ENCODE results near the gene IRF6. TPM values are rescaled to one million over a fixed set of nuclear protein-coding genes. Genes with fewer than 3 reads are reported as not detected.
A peak's percentile ranks its signal among the peaks of the same experiment; 100 is the strongest.

IRF6 gene
- total RNA-seq, 1 donor from 2014 or later: 7.6 TPM

DNA sequence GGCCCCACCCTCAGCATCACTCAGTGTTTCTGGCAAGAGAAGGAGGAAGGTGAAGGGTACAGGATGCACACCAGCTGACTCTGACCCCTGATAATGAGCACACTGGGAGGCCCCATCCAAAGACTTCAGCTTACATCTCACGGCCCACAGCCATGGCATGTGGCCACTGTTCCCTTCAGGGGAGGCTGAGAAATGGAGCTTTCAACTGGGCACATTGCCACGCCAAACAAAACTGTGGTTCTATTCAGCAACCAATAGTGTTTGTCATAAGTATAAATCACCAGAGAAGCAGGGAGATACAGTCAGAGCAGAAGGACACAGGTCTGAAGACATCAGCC is 62.8 kb downstream of the IRF6 start:
- Histone ChIP-seq H3K36me3 (no peaks in the 10 kb centered on the region), H3K27me3 (no peaks in the 10 kb centered on the region), H3K4me1 (no peaks in the 10 kb centered on the region), H3K4me3 (no peak overlapping the region), H3K27ac (no peak overlapping the region), H3K9me3 (no peaks in the 10 kb centered on the region)
- TF ChIP-seq, protein P1, sequence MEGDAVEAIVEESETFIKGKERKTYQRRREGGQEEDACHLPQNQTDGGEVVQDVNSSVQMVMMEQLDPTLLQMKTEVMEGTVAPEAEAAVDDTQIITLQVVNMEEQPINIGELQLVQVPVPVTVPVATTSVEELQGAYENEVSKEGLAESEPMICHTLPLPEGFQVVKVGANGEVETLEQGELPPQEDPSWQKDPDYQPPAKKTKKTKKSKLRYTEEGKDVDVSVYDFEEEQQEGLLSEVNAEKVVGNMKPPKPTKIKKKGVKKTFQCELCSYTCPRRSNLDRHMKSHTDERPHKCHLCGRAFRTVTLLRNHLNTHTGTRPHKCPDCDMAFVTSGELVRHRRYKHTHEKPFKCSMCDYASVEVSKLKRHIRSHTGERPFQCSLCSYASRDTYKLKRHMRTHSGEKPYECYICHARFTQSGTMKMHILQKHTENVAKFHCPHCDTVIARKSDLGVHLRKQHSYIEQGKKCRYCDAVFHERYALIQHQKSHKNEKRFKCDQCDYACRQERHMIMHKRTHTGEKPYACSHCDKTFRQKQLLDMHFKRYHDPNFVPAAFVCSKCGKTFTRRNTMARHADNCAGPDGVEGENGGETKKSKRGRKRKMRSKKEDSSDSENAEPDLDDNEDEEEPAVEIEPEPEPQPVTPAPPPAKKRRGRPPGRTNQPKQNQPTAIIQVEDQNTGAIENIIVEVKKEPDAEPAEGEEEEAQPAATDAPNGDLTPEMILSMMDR (IDR thresholded peaks at IDR 0.05): no peak
- peak in 1 of 2 donors; percentile 63 for DNase-seq (ENCODE audit: low spot score in 2 of 2)
- intact Hi-C loops (cut with DNase I): no loop called here

DNA sequence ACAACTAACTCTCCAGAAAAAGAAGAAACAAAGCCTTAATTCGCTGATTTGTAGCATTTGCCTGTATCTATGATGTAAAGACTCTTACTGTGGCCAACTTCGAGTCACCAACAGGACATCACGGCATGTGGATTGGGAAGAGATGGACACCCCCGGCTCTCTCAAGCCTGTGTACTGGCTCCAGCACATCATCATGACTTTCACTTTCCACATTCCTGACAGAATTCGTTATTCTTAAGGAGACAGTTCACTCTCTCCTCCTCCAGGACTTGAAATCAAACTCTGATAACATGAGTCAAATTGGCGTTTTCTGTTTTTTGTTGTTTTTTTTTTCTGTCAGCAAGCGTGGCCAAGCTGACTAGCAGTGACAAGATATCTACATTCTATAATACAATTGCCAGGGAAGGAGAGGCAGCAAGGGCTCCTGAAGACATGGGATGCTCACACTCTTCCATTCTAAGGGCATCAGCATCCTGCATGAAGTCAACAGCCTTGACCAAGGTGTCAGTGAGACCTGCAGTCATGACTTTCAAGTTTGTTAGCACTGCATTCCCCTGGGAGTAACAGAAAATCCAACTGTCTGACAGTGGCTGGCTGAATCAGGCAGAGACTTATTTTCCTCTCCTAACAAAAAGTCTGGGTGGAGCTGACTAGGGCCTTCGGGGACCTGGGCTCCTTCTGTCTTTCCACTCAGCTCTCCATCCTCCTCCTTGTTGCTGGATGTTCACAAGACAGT is 63.4 kb downstream of the IRF6 start:
- no peaks in the 10 kb centered on the region for H3K36me3 ChIP-seq
- no peak for DNase-seq (ENCODE audit: low spot score in 2 of 2)
- no peaks in the 10 kb centered on the region for H3K27me3 ChIP-seq
- TF ChIP-seq, protein P1 (IDR thresholded peaks at IDR 0.05): no peak
- intact Hi-C loops (cut with DNase I): no loop called here
- H3K4me1 ChIP-seq: no peaks in the 10 kb centered on the region
- H3K9me3 ChIP-seq: no peaks in the 10 kb centered on the region
- H3K4me3 ChIP-seq: no peak overlapping the region
- no peak overlapping the region for H3K27ac ChIP-seq

DNA sequence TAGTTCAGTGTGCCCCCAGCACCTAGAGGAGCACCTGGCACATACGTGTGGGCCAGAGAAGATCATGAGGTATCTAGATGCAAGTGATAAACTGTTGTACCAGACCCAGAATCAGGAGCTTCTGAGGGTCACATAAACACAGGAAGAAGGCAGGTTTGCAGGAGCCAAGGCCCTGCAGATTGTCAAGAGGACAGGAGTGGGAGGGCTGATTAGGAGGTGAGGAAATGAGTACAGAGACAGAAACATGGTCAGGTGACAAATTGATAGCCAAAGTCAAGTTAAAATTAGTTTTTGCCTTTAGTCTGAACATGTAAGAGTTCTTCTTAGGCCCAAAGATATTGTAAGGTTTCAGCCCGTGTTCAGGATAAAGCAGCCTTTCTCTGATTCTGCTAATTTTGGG is 64.1 kb downstream of the IRF6 start:
- no peaks in the 10 kb centered on the region for H3K27me3 ChIP-seq
- TF ChIP-seq, protein P1 (IDR thresholded peaks at IDR 0.05): no peak
- no peaks in the 10 kb centered on the region for H3K36me3 ChIP-seq
- no peaks in the 10 kb centered on the region for H3K4me1 ChIP-seq
- DNase-seq (ENCODE audit: low spot score in 2 of 2): no peak
- H3K27ac ChIP-seq: no peak overlapping the region
- H3K9me3 ChIP-seq: no peaks in the 10 kb centered on the region
- H3K4me3 ChIP-seq: no peak overlapping the region
- intact Hi-C loops (cut with DNase I): no loop called here

DNA sequence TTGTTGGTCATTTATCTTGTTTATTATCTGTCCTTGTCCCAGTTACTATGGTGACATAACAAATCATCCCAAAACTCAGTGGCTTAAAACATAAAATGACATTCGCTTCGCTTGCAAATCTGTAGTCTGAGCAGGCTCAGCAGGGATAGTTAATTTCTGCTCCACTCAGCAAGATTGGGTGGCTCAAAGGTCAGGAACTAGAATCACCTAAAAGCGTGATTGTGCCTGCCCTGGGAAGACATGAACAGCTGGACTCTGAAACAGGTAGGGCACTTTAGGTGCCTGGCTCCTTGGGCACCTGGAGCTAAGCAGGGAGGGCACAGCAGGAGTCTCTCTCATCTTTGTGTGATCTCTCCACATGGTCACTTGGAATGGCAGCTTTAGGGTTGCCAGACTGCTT is 64.7 kb downstream of the IRF6 start:
- TF ChIP-seq, protein P1 (IDR thresholded peaks at IDR 0.05): no peak
- Histone ChIP-seq H3K4me1 (no peaks in the 10 kb centered on the region), H3K27ac (no peak overlapping the region), H3K36me3 (no peaks in the 10 kb centered on the region), H3K4me3 (no peak overlapping the region), H3K9me3 (no peaks in the 10 kb centered on the region), H3K27me3 (no peaks in the 10 kb centered on the region)
- intact Hi-C loops (cut with DNase I): no loop called here
- DNase-seq (ENCODE audit: low spot score in 2 of 2): no peak

DNA sequence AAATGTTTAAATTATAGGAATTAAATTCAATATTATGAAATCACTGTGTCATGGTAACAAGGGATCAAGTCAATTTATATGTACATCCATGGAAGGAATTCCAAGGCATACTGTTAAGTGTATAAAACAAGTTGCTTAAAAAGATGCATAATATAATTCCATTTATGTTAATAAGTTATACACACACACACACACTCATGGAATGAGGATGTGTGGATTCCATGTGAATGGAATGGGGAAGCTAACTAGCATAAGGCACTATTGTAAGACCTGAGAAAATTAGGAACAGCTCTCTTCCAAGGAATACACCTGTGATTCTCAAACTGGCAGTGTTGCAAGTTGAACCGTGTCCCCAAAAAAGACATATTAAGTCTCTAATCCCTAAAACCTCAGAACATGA is 67.7 kb downstream of the IRF6 start:
- intact Hi-C loops (cut with DNase I): no loop called here
- DNase-seq (ENCODE audit: low spot score in 2 of 2): no peak
- Histone ChIP-seq H3K27me3 (no peaks in the 10 kb centered on the region), H3K4me1 (no peaks in the 10 kb centered on the region), H3K9me3 (no peaks in the 10 kb centered on the region), H3K4me3 (no peak overlapping the region), H3K27ac (no peak overlapping the region), H3K36me3 (no peaks in the 10 kb centered on the region)
- TF ChIP-seq, protein P1 (IDR thresholded peaks at IDR 0.05): no peak

DNA sequence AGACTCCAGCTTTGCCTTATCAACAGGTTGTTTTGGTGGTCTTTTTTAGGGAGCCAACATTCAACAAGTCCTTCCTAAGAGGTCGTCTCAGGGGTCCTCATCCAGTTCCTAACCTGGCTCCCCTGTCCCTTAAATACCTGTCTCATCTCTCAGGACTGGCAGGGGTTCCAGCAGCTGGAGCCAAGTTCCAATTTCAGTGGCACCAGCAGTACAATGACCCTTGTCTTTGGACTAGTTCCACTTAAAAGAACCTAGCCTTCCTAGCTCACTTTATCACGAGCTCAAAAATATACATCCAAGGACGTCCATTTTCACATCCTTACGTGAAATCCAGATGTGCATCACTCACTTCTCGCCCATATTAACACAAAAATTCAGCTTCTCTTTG is 68.8 kb downstream of the IRF6 start:
- intact Hi-C loops (cut with DNase I): no loop called here

More for the DNA sequence above, 68.8 kb downstream of the IRF6 start:
- Histone ChIP-seq H3K27ac (no peak overlapping the region), H3K9me3 (no peaks in the 10 kb centered on the region), H3K36me3 (no peaks in the 10 kb centered on the region), H3K27me3 (no peaks in the 10 kb centered on the region), H3K4me3 (no peak overlapping the region), H3K4me1 (no peaks in the 10 kb centered on the region)
- DNase-seq (ENCODE audit: low spot score in 2 of 2): no peak
- TF ChIP-seq, protein P1 (IDR thresholded peaks at IDR 0.05): no peak
